Liver (tissue), 9 donors: ENCODE results near the gene HJURP. TPM values are rescaled to one million over a fixed set of nuclear protein-coding genes. Genes with fewer than 3 reads are reported as not detected.
"Not testable (repeated sequence)": the region's sequence is repeated elsewhere in the genome, so short reads cannot be mapped to it uniquely, and the experiment has no call there.

ENCODE experiments used
- DNase-seq: peaks from one replicate; pipeline ENCODE4 v3.0.0-alpha.2; 2017; ENCODE audit warnings: low spot score
- H3K27ac ChIP-seq, 2 donors: one replicate each; pipeline ENCODE4 v1.7.0; 2013; ENCODE audit warnings: inconsistent platforms in 2 of 2, low read length in 2 of 2, control low read depth in 1 of 2, low read depth in 1 of 2, mild to moderate bottlenecking in 1 of 2
- H3K27me3 ChIP-seq, 4 donors: one replicate each; pipeline versions ENCODE4 v1.6.1 to v1.7.0; 2013; ENCODE audit warnings: low read length in 3 of 4, inconsistent platforms in 1 of 4, mild to moderate bottlenecking in 1 of 4, moderate library complexity in 1 of 4; ENCODE audit not compliant: control insufficient read depth in 4 of 4, insufficient read depth in 4 of 4
- H3K36me3 ChIP-seq, 4 donors: one replicate each; pipeline versions ENCODE4 v1.6.1 to v1.7.0; 2013; ENCODE audit warnings: low read length in 3 of 4, mild to moderate bottlenecking in 3 of 4, low read depth in 1 of 4, moderate library complexity in 1 of 4; ENCODE audit not compliant: control insufficient read depth in 4 of 4, insufficient read depth in 3 of 4
- H3K4me1 ChIP-seq, 4 donors: one replicate each; pipeline versions ENCODE4 v1.6.1 to v1.7.0; 2013; ENCODE audit warnings: low read length in 3 of 4, mild to moderate bottlenecking in 3 of 4, moderate library complexity in 1 of 4; ENCODE audit not compliant: control insufficient read depth in 4 of 4, insufficient read depth in 4 of 4
- H3K4me3 ChIP-seq, 3 donors: one replicate each; pipeline versions ENCODE4 v1.6.1 to v1.7.0; 2013; ENCODE audit warnings: low read length in 3 of 3, control low read depth in 1 of 3, low read depth in 1 of 3, mild to moderate bottlenecking in 1 of 3
- H3K9ac ChIP-seq, 2 donors: one replicate each; pipeline ENCODE4 v1.7.0; 2013; ENCODE audit warnings: low read length in 2 of 2, mild to moderate bottlenecking in 2 of 2, moderate library complexity in 2 of 2, control low read depth in 1 of 2, low read depth in 1 of 2
- H3K9me3 ChIP-seq, 4 donors: one replicate each; pipeline versions ENCODE4 v1.6.1 to v1.7.0; 2013; ENCODE audit warnings: low read length in 3 of 4; ENCODE audit not compliant: control insufficient read depth in 4 of 4
- EGR1 ChIP-seq, 2 donors: IDR thresholded peaks; 2 replicates each; pipeline ENCODE4 v1.6.1; 2016 to 2018; ENCODE audit warnings: antibody characterized with exemption in 2 of 2, low read depth in 2 of 2
- FOXA2 ChIP-seq: IDR thresholded peaks from 2 replicates; pipeline ENCODE4 v1.6.1; 2016; ENCODE audit warnings: antibody characterized with exemption
- GABPA ChIP-seq, 2 donors: IDR thresholded peaks in 1 of 2; conservative IDR thresholded peaks in 1 of 2; 2 replicates each; pipeline ENCODE4 v1.6.1; 2016; ENCODE audit warnings: antibody characterized with exemption in 2 of 2, mild to moderate bottlenecking in 1 of 2, moderate library complexity in 1 of 2
- HNF4A ChIP-seq, 2 donors: conservative IDR thresholded peaks; 2 replicates each; pipeline ENCODE4 v1.6.1; 2016; ENCODE audit warnings: antibody characterized with exemption in 2 of 2, mild to moderate bottlenecking in 2 of 2
- JUND ChIP-seq, 2 donors: IDR thresholded peaks; 2 replicates each; pipeline ENCODE4 v1.6.1; 2016; ENCODE audit warnings: antibody characterized with exemption in 2 of 2
- NR2F2 ChIP-seq: IDR thresholded peaks from 2 replicates; pipeline ENCODE4 v1.6.1; 2016; ENCODE audit warnings: antibody characterized with exemption
- RAD21 ChIP-seq, 2 donors: IDR thresholded peaks; 2 replicates each; pipeline ENCODE4 v1.6.1; 2016; ENCODE audit warnings: antibody characterized with exemption in 2 of 2, mild to moderate bottlenecking in 2 of 2
- REST ChIP-seq: IDR thresholded peaks from 2 replicates; pipeline ENCODE4 v1.6.1; 2016; ENCODE audit warnings: antibody characterized with exemption, mild to moderate bottlenecking
- RXRA ChIP-seq, 2 donors: IDR thresholded peaks; 2 replicates each; pipeline ENCODE4 v1.6.1; 2017 to 2018; ENCODE audit warnings: antibody characterized with exemption in 2 of 2, mild to moderate bottlenecking in 1 of 2
- SP1 ChIP-seq: IDR thresholded peaks from 2 replicates; pipeline ENCODE4 v1.6.1; 2018; ENCODE audit warnings: antibody characterized with exemption, mild to moderate bottlenecking
- TAF1 ChIP-seq: conservative IDR thresholded peaks from 2 replicates; pipeline ENCODE4 v1.6.1; 2016; ENCODE audit warnings: antibody characterized with exemption, mild to moderate bottlenecking
- YY1 ChIP-seq: IDR thresholded peaks from 2 replicates; pipeline ENCODE4 v1.6.1; 2016; ENCODE audit warnings: antibody characterized with exemption, mild to moderate bottlenecking
- ZBTB33 ChIP-seq: IDR thresholded peaks from 2 replicates; pipeline ENCODE4 v1.6.1; 2016; ENCODE audit warnings: antibody characterized with exemption
- WGBS: extraction: QIAGEN DNeasy Blood & Tissue Kit; methylation state at CpG from one replicate; pipeline ENCODE4 v1.1.7; 2013; 5-methylcytosine and 5-hydroxymethylcytosine counted together
- polyA plus RNA-seq, 2 donors: library from polyadenylated mRNA; stranded (reverse) in 1 of 2; unstranded in 1 of 2; fragments of 200-250 nt in 1 of 2; fragments of >200 nt in 1 of 2; fragmentation: Nextera tagmentation in 1 of 2; extraction: Ambion mirVana in 1 of 2; gene quantifications; one replicate each; pipeline versions ENCODE4 v1.2.1 to v1.2.3, GENCODE V29; 2013 to 2015
- total RNA-seq, 2 donors: library from RNA; depleted of rRNA; stranded (reverse); fragments of >200 nt; gene quantifications; one replicate each; pipeline ENCODE4 v1.2.3, GENCODE V29; 2014
- TF ChIP-seq, protein P1 (sequence below): IDR thresholded peaks from 2 replicates; pipeline ENCODE4 v1.6.1; 2016; ENCODE audit warnings: antibody characterized with exemption
- TF ChIP-seq, protein P2 (sequence below): IDR thresholded peaks from 2 replicates; pipeline ENCODE4 v1.6.1; 2016; ENCODE audit warnings: antibody characterized with exemption
- donor health status: healthy.
- donor health status: healthy.
- donor health status: healthy.
- donor health status: healthy.
- donor health status: healthy.

Gene HJURP
- total and polyA plus RNA-seq, 4 donors: 0.08 to 32.9 (median 1.4) TPM

GRCh38 chr2:233901884-233902283 lies 47.5 kb upstream of the HJURP start:
- Histone ChIP-seq H3K4me3 (no peak overlapping the region), H3K9me3 (no peaks in the 10 kb centered on the region), H3K36me3 (no peaks in the 10 kb centered on the region), H3K4me1 (no peaks in the 10 kb centered on the region), H3K27me3 (no peaks in the 10 kb centered on the region), H3K27ac (no peak overlapping the region), H3K9ac (no peak overlapping the region)
- WGBS: 92% methylated on average over 4 of the region's 4 CpGs
- DNase-seq: no peak
- TF ChIP-seq HNF4A (conservative IDR thresholded peaks at IDR 0.05) (no peak), EGR1 (IDR thresholded peaks at IDR 0.05; ENCODE audit: low read depth in 2 of 2) (no peak), RAD21 (IDR thresholded peaks at IDR 0.05) (no peak), RXRA (IDR thresholded peaks at IDR 0.05) (no peak), JUND (IDR thresholded peaks at IDR 0.05) (no peak), FOXA2 (no peak), GABPA (IDR thresholded peaks at IDR 0.05 in 1 of 2, conservative IDR thresholded peaks at IDR 0.05 in 1 of 2) (no peak)
- TF ChIP-seq, protein P1, sequence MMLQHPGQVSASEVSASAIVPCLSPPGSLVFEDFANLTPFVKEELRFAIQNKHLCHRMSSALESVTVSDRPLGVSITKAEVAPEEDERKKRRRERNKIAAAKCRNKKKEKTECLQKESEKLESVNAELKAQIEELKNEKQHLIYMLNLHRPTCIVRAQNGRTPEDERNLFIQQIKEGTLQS: no peak

DNA sequence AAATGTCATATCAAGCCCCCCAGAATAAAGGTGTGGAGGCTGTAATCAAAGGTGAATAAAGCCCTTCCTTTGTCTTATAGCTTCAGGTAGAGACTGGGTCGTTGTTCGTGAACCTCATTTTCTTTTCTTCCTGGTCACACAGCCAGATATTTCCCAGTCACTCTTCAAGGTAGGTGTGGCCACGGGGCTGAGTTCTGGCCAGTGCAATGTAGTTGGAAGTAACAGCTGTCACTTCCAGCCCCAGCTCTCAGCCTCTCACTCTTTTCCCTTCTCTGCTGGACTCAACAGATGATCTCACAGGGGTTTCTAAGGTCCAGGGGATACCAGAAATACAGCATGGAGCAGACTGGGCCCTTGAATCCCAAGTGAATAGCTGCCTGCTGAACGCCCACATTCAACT lies 47.0 kb upstream of the HJURP start:
- Histone ChIP-seq H3K27ac (no peak overlapping the region), H3K4me3 (no peak overlapping the region), H3K27me3 (no peaks in the 10 kb centered on the region), H3K4me1 (no peaks in the 10 kb centered on the region), H3K36me3 (no peaks in the 10 kb centered on the region), H3K9ac (no peak overlapping the region), H3K9me3 (no peaks in the 10 kb centered on the region)
- DNase-seq: no peak
- WGBS: 71% methylated on average over 4 of the region's 4 CpGs
- TF ChIP-seq HNF4A (conservative IDR thresholded peaks at IDR 0.05) (no peak), TAF1 (no peak), EGR1 (IDR thresholded peaks at IDR 0.05; ENCODE audit: low read depth in 2 of 2) (no peak), RXRA (IDR thresholded peaks at IDR 0.05) (no peak), JUND (IDR thresholded peaks at IDR 0.05) (no peak), RAD21 (IDR thresholded peaks at IDR 0.05) (no peak), GABPA (IDR thresholded peaks at IDR 0.05 in 1 of 2, conservative IDR thresholded peaks at IDR 0.05 in 1 of 2) (no peak), REST (no peak), ZBTB33 (no peak), YY1 (no peak), SP1 (no peak), NR2F2 (no peak), FOXA2 (no peak)
- TF ChIP-seq, protein P2, sequence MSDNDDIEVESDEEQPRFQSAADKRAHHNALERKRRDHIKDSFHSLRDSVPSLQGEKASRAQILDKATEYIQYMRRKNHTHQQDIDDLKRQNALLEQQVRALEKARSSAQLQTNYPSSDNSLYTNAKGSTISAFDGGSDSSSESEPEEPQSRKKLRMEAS: no peak
- TF ChIP-seq, protein P1: no peak

GRCh38 chr2:233896253-233896652 lies 41.9 kb upstream of the HJURP start:
- H3K27me3 ChIP-seq, H3K9ac ChIP-seq, DNase-seq, H3K36me3 ChIP-seq, H3K9me3 ChIP-seq, H3K4me1 ChIP-seq, H3K4me3 ChIP-seq, H3K27ac ChIP-seq: not testable (repeated sequence)
- WGBS: 94% methylated on average over 2 of the region's 2 CpGs
